HG03025 (cell line): ENCODE results near the gene AQP7.
"Not testable (repeated sequence)": the region's sequence is repeated elsewhere in the genome, so short reads cannot be mapped to it uniquely, and the experiment has no call there.

Experiments used
- ATAC-seq: cut with Tn5 transposase; IDR thresholded peaks from one replicate; pipeline ENCODE4 v1.9.1; 2021; ENCODE audit warnings: mild to moderate bottlenecking, moderate library complexity; ENCODE audit not compliant: unreplicated experiment, low FRiP score

The AQP7 gene

DNA sequence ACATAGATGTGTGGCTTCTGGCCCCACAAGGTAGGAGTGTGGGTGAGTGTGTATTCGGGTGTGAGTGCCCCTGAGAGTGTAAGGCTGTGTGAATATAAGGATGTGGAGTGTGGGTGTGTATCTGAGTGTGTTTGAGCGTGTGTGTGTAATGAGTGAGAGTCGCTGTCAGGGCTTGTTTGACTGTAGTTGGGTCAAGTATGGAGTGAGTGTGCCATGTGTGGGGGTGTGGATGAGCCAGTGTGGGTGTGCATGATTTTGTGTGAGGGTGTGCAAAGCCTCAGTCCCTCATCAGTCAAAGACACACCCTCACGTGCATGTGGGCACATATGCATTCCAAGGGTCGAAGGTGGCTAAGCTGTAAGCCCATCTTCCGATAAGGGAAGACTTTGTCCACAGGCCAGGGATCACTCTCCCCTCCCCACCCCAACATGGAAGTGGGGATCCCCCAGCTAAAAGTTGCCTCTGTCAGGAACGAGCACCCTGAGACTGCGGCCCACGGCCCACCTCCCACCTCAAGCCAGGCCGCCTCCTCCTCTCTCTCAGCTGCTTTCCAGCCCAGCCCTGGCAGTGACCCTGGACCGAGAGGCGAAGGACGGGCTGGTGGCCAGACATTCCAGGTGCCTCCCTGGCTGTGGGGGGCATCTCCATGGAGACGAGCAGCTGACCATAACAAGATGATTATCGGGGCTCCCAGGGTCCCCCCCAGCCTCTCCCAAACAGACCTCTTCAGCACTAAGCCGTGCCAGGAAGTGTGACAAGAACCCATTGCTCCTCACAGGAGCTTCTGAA is 32.1 kb upstream of the AQP7 start:
- no peak for ATAC-seq

DNA sequence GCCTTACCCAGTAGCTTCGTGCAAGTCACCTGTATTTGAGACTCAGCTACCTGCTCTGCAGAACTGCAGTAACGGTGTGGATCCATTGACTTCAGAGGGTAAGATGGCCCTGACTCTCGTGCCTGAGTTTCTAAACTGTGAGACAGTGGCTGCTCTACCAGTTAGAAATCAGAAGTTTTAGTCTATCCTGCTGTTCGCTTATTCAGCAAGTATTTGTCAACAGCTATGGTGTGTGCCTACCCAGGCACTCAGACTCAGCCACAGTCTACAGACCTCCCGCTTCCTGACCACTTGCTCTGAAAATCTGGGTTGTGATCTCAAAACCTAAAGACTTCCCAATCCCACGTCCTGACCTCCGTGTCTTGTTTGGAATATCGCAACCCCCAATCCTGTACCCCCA is 31.5 kb upstream of the AQP7 start:
- ATAC-seq = no peak

DNA sequence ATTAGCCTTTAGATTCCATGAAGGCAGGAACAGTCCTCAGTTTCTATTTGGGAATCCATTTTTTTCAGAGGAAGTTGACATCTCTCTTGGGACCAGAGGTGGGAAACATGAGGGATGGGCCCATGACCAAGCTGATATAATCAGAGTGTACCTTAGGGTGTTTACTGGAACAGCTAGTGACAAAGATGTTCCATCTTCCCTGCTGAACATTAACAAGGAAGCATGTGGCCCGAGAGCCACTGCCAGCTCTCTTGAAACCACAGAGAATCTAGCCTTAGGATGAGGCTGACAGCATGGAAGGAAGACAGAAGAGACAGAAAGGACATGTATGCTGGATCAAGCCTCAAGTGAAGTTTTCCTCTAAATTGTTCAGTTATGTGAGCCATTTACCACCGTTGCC is 29.1 kb upstream of the AQP7 start:
- no peak for ATAC-seq

DNA sequence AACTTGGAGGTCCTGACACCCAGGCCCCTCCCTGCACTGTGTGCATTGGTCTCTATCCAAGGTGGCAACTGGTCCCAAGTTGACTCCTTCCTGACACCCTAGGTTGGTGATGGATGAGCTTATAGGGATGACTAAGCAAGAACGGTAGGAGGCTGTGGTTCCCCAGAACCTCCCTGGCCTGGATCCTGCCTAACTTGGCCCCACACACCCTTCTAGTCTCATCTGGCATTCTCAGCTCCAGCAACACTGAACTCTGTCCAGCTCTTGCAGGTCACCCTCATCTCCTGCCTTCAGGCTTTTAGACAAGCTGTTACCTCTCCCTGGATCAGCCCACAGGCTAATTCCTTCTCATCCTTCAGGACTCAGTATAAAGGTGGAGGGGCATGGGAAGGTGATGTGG is 28.6 kb upstream of the AQP7 start:
- ATAC-seq = no peak

DNA sequence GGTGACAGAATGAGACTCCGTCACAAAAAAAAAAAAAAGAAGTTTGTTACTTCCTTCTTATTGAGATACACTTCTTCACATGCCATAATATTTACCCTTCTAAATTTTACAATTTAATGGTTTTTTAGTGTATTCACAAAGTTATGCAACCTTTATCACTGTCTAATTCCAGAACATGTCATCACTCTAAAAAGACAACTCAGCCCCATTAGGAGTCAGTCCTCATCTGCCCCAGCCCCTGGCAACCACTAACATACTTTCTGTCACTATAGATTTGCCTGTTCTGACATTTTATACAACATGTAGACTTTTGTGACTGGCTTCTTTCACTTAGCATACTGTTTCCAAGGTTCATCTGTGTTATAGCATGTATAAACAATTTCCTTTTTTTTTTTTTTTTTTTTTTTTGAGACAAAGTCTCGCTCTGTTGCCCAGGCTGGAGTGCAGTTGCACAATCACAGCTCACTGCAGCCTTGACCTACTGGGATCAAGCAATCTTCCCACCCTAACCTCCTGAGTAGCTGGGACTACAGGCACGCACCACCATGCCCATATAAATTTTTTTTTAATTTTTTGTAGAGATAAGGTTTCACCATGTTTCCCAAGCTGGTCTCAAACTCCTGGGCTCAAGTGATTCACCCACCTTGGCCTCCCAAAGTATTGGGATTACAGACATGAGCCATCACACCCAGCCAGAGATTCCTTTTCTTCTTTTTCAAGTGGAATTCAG is 27.1 kb upstream of the AQP7 start:
- no peak for ATAC-seq

DNA sequence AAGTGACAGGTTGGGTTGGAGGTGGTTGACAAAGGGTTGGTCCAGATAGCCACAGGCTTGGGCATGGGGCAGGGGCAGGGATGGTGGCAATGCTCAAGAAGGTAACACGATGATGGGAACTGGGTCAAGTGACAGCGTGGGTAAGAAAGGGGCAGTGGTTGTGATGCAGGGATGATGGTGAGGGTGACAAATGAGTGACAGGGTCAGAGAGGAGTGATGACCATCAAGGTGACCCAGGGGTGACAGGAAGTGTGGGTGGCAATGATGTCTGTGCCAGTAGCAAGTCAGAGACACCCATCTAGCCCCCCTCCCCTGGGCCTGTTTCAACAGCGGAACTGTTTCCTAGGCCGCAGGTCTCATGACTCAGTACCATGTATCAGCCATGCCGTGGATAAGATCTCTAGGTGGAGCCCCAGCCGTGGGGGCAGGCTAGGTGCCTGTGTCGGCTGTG is 24.5 kb upstream of the AQP7 start:
- ATAC-seq = no peak

DNA sequence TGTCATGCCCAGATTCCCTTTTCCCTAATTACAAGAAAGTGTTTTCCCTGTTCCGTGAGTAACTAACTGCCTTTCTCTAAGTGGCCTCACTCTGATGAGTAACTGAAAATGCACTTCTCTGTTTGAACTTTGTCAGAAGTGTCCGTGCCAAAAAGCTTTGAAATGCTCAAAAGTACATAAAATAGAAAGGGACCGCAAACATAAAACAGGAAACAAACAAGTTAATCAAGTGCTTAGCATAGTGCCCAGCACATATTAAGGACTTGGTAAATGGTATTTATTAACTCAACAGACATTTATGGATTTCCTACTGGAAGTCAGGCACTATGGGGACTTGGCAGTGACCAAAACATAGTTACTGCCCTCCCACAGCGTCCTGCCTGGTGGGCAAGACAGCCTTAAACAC is 22.8 kb upstream of the AQP7 start:
- ATAC-seq = no peak

DNA sequence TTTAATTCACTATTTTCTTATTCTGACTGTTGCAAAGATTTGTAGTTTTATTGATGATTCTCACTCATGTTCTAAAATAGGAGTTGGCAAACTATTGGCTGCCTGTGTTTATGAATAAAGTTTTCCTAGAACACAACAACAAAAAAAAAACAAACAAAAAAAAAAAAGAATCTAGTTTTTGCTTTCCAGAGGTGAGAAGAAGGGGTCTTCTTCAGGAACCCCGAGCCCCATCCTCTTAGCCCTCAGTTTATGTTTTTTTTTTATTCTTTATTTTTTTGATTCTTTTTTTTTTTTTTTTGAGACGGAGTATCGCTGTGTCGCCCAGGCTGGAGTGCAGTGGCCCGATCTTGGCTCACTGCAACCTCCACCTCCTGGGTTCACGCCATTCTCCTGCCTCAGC is 22.1 kb upstream of the AQP7 start:
- not testable (repeated sequence) for ATAC-seq

DNA sequence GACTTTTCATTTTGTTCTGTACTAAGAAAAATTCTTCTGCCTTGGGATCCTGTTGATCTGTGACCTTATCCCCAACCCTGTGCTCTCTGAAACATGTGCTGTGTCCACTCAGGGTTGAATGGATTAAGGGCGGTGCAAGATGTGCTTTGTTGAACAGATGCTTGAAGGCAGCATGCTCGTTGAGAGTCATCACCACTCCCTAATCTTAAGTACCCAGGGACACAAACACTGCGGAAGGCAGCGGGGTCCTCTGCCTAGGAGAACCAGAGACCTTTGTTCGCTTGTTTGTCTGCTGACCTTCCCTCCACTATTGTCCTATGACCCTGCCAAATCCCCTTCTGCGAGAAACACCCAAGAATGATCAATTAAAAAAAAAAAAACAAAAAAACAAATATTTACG is 21.7 kb upstream of the AQP7 start:
- not testable (repeated sequence) for ATAC-seq

DNA sequence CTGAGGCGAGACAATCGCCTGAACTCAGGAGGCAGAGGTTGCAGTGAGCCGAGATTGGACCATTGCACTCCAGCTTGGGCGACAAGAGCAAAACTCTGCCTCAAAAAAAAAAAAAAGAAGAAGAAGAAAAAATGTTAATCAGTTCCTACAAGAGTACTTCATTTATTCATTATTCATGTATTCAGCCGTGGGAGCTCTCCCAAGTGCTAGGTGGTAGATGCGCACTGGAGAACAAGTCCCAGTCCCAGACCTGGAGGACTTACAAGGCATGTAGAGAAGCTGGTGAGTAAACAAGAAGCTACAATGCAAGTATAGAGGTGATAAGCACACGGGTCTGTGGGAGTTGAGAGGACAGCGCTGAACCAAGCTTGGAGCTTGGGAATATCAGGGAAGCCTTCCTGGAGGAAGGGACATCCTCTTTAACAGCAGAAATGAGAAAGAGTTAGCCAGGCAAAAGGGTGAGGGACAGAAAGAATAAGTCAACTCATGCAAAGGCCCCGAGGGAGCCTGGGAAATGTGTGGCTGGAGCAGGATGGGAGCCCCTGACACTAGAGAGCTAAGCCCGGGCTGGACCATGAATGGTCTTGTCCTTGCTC is 17.4 kb upstream of the AQP7 start:
- ATAC-seq = no peak

DNA sequence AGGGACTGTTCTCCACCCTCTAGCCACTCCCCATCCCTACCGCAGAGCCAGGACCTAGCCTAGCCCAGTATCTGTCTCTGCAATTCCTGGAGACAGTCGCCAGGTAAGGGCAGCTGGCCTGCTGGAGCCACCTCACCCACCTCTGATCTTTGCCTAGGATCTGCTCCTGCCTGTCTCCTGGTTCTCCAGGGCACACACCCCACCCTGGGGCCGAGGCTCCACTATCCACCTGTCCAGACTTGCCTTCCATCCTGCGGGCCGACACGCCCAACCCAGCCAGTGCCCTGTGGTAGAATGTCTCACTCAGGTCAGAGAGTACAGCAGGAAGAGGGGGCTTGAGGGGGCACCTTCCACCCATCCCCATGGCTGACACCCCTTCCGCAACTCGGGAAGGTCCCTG is 15.7 kb upstream of the AQP7 start:
- no peak for ATAC-seq

DNA sequence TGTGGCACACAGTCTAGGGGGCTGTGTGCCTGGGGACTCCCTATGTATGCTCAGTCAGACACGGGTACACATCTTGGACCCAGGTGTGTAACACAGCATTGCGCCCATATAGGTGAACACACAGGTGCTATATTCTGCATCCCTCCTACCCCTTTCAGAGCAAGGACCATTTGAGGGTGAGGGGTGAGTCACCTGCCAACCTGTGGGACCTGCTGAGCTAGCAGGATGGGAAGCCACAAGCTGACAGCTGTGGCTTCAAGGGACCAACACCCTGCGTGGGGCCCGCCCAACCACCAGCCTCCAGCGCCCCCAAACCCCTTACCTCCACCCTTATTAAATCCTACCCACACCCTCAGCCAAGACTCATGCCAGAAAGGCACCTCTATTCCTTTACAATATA is 14.6 kb upstream of the AQP7 start:
- no peak for ATAC-seq

DNA sequence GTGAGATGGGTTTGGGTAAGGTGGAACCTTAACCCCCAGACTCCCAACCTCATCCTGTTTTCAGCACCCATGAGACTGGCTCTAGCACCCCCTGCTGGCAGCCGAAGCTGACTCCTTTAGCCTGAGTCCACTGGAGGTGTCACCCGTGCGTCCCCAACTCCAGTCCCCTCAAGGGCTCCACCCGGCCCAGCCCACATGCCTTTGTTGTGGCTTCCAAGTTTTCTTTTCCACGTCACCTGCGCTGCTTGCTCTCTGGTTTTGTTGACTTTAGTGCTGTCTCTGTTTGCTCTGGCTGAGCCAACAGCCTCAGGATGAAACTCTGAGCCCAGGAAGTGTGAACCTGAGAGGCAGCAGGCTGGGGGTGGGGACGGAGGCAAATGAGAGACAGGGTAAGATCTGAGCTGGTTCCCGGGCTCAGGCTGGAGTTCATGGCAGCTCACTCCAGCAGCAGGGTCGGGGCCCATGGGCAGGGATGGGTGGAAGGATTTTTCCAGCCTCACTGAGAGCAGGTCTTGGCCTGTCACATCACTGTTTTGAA is 13.2 kb upstream of the AQP7 start:
- no peak for ATAC-seq

DNA sequence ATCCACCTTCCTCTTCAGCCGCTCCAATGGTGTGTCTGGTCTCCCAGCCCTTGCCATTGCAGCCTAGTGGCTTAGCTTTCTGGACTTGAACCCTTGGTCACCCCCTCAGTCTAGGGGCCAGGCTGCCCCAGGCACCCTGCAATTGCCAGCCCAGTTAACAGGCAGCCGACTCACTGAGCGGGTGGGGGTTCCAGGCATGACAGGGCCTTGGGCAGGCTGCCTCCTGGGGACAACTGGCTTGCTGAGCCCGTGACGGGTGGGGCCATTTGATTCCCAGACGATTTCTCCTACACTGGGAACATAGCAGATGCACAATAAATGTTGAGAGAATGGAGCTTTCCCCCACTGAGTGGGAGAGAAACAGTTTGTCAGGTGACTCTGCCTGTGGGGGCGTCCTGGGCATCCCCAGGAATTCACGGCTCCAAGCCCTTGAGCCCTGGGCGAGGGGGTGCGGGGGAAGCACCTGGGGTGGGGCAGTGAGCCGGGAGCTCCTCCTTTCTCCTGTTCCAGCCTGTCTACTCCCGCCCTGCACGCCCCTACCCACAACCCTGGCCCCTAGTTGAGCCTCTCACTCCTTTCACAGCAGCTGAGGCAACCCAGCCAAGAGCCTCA is 12.6 kb upstream of the AQP7 start:
- ATAC-seq = no peak

DNA sequence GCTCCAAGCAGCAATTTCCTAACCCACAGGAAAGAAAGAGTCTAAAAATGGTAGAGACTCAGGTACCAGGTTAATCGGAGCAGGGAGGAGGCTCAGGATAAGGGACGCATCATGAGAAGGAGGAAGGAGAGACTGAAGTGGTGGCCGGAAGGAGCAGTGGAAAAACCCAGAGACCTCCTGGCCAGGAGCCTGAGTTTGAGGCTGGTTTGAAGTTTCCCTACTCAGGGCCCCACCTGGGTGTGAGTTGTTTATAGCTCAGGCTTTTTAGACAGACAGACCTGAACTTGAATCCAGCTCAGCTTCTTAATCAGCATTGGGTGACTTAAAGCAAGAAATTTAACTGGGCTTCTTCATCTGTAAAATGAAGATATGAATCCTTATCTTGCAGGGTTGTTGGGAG is 11.9 kb upstream of the AQP7 start:
- ATAC-seq = no peak

DNA sequence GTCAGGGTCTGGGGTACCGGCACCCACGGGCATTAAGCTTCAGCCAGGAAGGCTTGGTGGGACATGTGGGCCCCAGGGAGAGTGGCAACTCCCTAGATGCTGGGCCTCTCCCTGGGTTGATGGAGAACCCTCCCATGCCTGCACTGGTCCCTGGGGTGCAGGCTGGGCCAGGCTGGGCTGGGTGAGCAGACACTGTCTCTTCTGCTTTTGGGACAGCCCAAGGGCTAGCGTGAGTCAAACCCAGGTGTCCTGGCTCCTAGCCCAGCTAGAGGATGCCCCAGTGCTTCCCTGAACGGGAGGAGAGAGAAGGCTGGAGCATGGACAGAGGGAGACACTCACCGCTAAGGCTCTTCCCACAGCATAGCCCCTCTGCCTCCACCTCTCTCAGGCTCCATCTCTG is 5.7 kb upstream of the AQP7 start:
- no peak for ATAC-seq

DNA sequence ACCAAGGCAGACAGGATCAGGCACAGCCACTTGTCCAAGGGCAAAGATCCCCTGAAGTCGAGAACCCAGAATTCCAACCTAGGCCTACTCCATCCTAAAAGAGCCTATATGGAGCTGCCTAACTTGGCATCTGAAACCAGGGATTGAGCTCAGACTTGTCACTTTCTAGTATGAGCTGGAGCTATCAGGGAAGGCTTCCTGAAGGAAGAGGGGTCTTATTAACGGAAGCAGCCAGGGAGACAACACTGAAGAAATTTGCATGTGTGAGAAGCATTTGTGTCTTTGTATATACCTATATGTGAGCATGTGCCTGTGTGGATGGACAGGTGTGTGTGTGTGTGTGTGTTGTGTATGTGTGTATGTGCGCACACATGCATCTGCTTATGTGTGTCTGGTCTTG is 4.7 kb upstream of the AQP7 start:
- ATAC-seq = no peak

DNA sequence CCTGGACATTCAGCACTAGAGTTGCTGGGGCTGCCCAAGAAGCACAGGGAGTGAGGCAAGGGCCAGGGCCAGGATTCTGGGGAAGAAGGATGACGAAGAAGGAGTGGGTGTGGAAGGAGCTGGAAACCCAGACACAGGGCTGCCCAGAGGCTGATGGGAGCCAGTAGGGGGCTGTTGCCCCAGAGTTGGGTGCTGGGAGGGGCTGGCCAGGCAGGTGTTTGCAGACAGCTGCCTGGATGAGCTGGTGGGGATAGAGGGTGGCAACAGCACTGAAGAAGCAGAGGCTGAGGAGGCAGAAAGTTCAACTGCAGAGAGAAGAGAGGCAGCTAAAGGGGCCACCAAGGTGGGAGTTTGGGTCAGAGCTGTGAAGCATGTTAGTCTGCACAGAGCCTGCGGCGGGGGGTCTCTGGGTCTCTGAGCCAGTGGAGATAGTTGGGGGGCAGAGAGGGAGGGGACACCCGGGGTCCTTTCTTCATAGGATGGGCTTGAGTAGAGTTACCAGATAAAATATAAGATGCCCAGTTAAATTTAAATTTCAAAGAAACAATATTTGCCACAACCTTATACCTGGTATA is 2.5 kb upstream of the AQP7 start:
- ATAC-seq = no peak

DNA sequence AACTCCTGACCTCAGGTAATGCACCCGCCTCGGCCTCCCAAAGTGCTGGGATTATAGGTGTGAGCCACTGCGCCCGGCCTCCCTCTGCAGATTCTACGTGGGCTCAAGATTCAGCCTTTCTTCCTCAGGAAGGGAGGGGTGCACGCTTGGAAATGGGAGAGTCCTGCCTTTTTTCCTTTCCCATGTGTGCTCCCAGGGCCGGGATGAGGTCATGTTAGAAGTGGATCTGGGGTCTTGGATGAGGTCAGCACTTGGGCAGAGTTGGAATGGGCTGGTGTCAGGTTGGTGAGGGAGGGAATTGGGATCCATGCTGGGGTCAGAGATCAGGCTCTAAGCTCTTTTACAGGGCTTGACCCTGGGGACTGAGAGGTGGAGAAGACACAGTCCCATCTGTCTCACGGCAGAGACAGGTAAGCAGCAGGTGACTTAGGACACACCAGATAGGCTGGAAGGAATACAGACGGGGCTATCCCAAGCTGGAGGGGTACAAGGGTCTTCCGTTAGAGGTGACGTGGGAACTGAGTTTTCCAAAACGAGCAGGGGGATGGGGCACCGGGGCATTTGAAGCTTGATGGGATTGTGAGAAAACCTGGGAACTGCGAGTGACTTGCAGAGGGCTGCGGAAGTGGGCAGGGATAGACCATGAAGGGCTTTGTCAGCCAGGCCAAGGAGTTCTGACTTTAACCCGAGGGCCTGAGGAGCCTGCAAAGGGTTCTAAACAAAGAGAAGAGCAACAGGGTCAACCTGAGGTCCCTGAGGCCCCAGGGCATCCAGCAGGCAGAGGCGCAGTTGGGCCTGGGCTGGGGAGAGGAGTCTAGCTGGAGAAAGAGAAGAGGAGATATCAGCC is 1.8 kb upstream of the AQP7 start:
- ATAC-seq = no peak

DNA sequence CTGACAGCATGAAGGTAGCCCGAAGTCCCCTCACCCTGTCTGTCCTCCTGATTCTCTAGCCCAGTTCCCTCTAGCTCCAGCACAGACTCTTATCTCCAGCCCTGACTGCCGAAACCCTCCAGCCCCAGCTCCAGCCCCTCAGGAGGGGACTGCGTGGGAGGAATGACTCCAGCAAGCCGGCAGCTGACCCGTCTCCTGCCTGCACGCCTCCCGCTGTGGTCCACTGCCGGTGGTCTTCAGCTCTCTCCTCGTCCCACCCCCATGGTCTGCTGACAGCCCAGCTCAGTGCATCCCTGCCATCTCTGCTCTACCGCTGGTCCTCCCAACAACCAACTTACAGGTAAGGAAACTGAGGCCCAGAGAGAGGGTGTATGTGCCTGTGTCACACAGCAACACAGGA is 559 bp downstream of the AQP7 start:
- not testable (repeated sequence) for ATAC-seq
